ENCODE data around the gene SLC13A3. TPM values are rescaled to one million over a fixed set of nuclear protein-coding genes. Genes with fewer than 3 reads are reported as not detected.

SLC13A3 gene
- total and polyA plus RNA-seq, 3 donors from 2014 or later: 3.2 to 9.1 (median 4.1) TPM

DNA sequence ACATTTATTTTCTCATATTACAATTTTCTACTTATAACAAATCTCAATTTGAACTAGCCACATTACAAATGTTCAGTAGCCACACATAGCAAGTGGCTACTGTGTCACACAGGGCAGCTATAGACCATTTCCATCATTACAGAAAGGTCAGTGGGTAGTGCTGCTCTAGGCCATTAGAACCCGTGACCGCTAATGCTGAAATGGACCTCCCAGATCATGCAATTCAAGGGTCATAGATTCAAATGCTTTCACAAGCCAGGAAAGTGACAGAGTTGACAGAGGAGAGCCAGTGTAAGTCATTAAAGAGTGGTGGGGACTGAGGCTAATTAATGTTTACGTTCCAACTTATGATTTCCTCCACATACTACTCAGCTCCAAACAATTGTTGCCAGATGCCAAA lies 97.3 kb downstream of the SLC13A3 start:
- TF ChIP-seq, protein P1, sequence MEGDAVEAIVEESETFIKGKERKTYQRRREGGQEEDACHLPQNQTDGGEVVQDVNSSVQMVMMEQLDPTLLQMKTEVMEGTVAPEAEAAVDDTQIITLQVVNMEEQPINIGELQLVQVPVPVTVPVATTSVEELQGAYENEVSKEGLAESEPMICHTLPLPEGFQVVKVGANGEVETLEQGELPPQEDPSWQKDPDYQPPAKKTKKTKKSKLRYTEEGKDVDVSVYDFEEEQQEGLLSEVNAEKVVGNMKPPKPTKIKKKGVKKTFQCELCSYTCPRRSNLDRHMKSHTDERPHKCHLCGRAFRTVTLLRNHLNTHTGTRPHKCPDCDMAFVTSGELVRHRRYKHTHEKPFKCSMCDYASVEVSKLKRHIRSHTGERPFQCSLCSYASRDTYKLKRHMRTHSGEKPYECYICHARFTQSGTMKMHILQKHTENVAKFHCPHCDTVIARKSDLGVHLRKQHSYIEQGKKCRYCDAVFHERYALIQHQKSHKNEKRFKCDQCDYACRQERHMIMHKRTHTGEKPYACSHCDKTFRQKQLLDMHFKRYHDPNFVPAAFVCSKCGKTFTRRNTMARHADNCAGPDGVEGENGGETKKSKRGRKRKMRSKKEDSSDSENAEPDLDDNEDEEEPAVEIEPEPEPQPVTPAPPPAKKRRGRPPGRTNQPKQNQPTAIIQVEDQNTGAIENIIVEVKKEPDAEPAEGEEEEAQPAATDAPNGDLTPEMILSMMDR (IDR thresholded peaks at IDR 0.05): no peak
- no peak for TF ChIP-seq POLR2A (IDR thresholded peaks at IDR 0.05)
- Histone ChIP-seq H3K27ac (no peak overlapping the region), H3K4me1 (no peaks in the 10 kb centered on the region), H3K36me3 (ENCODE audit: low read depth, missing control alignments) (no peaks in the 10 kb centered on the region), H3K27me3 (no peaks in the 10 kb centered on the region), H3K4me3 (no peak overlapping the region), H3K9me3 (no peaks in the 10 kb centered on the region)
- WGBS, 2 donors: 94% methylated on average over 3 of the region's 3 CpGs
- intact Hi-C loops (cut with DNase I; ENCODE audit: low total_unique reads): no loop called here
- DNase-seq: no peak

DNA sequence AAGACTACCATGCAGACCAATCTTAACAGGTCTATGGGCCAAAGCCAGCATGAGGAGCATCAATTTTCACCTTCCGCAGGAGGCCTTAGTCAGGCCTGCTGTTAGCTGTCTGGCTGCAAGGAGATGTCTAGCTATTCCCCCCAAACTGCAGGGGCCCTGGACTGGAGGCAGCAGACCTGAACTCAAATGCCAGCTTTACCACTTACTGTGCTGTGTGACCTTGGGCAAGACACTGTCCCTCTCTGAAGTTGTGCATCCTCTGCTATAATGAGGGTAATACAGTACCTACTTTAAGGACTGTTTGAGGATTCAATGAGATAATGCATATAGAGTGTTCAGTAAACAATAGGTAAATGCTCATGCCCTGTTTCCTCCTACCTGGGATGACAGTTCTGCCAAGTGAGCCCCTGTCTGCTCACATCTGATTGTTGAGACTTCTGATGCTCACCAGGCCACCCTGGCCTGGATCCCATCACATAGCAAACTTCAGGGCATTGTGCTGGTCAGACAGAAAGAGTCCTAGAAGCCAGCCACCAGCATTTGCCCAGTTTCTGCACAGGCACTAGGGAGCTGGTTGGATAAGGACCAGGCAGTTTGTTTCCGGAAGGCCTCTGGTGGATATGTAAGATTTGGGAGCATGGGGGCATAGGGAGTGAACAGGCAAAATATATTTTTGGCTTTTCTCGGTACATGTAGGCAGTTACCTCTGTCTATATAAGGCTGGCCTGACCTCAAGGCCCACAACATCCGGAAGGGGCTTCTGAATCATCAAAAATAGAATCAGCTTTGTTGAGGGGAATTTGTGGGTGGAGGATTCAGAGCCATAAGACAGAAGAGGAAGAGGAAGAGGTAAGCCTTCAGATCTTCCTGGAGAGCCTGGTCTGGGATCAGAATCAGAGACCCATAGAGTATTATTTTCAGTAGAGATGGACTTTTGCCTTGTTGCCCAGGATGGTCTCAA lies 98.5 kb downstream of the SLC13A3 start:
- 82 to 88% methylated on average over 4 of the region's 4 CpGs for WGBS, 2 donors

DNA sequence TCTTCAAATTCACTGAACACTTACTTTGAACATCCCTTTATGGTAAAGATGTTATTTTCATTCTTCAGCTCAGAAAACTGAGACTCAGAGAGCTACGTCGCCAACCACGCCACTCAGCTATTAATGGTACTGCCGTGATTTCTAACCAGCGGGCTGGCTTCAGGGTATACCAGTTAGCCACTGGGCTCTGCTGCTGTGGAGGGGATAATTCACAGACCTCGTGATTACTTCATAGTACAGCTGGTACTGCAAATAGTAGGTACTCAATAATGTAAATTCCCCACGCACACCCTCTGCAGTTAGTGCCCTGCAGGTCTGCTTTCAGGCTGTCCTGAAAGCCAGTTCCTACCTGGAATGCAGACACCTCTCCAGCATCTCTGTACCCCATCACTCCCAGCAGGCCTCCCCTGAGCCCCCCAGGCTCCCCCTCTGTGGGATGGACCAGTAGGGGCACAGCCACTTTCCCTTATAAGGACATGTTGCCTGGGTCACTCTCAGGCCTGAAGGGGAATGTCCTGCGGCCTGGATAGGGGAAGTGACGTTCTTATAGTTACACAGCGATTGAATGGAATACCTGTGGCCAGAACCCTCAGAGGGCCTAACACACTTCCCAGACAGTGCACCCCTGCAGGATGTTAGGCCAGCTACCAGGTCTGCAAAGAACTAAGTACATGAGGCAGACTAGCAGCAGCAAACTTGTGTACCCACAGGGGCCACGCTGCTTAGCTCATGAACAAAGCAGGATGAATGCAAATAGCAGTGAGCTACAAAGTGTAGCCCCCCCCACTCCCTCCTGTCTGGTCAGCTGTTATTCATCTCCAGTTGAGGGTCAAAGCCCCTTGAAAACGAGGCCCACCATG lies 99.5 kb downstream of the SLC13A3 start:
- intact Hi-C loops (cut with DNase I; ENCODE audit: low total_unique reads): no loop called here
- H3K4me3 ChIP-seq: no peak overlapping the region
- H3K27ac ChIP-seq: no peak overlapping the region
- H3K4me1 ChIP-seq: peaks cover 10% of the 10 kb centered on the region
- no peak for TF ChIP-seq POLR2A (IDR thresholded peaks at IDR 0.05)
- TF ChIP-seq, protein P1 (IDR thresholded peaks at IDR 0.05): no peak
- H3K36me3 ChIP-seq (ENCODE audit: low read depth, missing control alignments): no peaks in the 10 kb centered on the region
- no peak for DNase-seq
- H3K9me3 ChIP-seq: no peaks in the 10 kb centered on the region
- no peaks in the 10 kb centered on the region for H3K27me3 ChIP-seq
- WGBS, 2 donors: 83 to 88% methylated on average over 12 of the region's 12 CpGs

More for the DNA sequence above, 98.5 kb downstream of the SLC13A3 start:
- H3K36me3 ChIP-seq (ENCODE audit: low read depth, missing control alignments): no peaks in the 10 kb centered on the region
- no peak overlapping the region for H3K27ac ChIP-seq
- peaks cover under 1% of the 10 kb centered on the region for H3K4me1 ChIP-seq
- no peaks in the 10 kb centered on the region for H3K27me3 ChIP-seq
- TF ChIP-seq POLR2A (IDR thresholded peaks at IDR 0.05): no peak
- TF ChIP-seq, protein P1 (IDR thresholded peaks at IDR 0.05): no peak
- DNase-seq: no peak
- no peaks in the 10 kb centered on the region for H3K9me3 ChIP-seq
- intact Hi-C loops (cut with DNase I; ENCODE audit: low total_unique reads): no loop called here
- no peak overlapping the region for H3K4me3 ChIP-seq

DNA sequence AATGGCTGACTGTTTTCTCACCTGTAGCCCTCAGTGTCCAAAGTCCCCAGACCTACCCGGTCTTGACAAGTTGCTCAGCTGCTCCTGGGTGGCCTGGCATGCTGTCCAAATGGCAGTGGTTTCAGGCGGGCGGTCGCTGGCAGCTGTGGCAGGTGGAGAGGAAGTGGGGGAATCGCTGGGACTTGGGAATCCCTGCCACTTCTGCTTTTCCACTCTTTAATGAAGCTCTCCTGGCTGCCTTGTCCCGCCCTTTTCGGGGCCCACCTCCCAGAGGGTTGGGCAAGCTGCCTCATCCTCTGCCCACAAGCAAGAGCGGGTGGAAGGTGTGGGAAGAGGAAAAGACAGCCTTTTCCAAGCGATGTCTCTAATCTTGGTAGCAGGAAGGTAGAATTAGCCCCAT lies 100.8 kb downstream of the SLC13A3 start, which contains the start of gene OCSTAMP:
Gene OCSTAMP, minus strand, starts transcription at position 194 of the 400 bp plus-strand sequence. Its CDS starts 94 bp downstream, at position 100.
- TF ChIP-seq, protein P1 (IDR thresholded peaks at IDR 0.05): no peak
- no peak for TF ChIP-seq POLR2A (IDR thresholded peaks at IDR 0.05)
- H3K27ac ChIP-seq: no peak within 1 kb of the TSS
- H3K9me3 ChIP-seq: no peaks in the 10 kb centered on the region
- intact Hi-C loops (cut with DNase I; ENCODE audit: low total_unique reads): no loop called here
- no peaks in the 10 kb centered on the region for H3K27me3 ChIP-seq
- no peak within 1 kb of the TSS for H3K4me3 ChIP-seq
- WGBS, 2 donors: 81 to 83% methylated on average over 5 to 9 of the region's 9 CpGs
- no peak for DNase-seq
- H3K36me3 ChIP-seq (ENCODE audit: low read depth, missing control alignments): no peaks in the 10 kb centered on the region
- peaks cover 11% of the 10 kb centered on the region for H3K4me1 ChIP-seq
